Measurements from ENCODE around the gene LIF. TPM values are rescaled to one million over a fixed set of nuclear protein-coding genes. Genes with fewer than 3 reads are reported as not detected.
"Not testable (repeated sequence)": the region's sequence is repeated elsewhere in the genome, so short reads cannot be mapped to it uniquely, and the experiment has no call there.

The LIF gene
- total and polyA plus RNA-seq, 8 donors: 0.35 to 5.0 (median 2.2) TPM; not detected in 2

GRCh38 chr22:30235687-30236170 lies 10.8 kb downstream of the LIF start:
- 54 to 76% (median 61%) methylated on average over 10 of the region's 10 CpGs for WGBS, 5 donors
- no peaks in the 10 kb centered on the region for H3K9me3 ChIP-seq
- H3K4me1 ChIP-seq: peaks cover 10 to 20% (median 16%) of the 10 kb centered on the region in 4 donors
- no peaks in the 10 kb centered on the region for H3K36me3 ChIP-seq
- no peak overlapping the region for H3K4me3 ChIP-seq
- H3K27ac ChIP-seq: no peak overlapping the region
- no peak for TF ChIP-seq CTCF (IDR thresholded peaks at IDR 0.05)
- TF ChIP-seq POLR2AphosphoS5 (IDR thresholded peaks at IDR 0.05): no peak
- TF ChIP-seq POLR2A (IDR thresholded peaks at IDR 0.05): no peak
- H3K27me3 ChIP-seq: peaks cover 0 to 8% (median 0%) of the 10 kb centered on the region in 3 donors
- DNase-seq: peak in 1 of 2 donors; percentile 62
- intact Hi-C loops (cut with DNase I; ENCODE audit: low total_unique reads): no loop called here

GRCh38 chr22:30234786-30235470 lies 11.6 kb downstream of the LIF start:
- Histone ChIP-seq H3K27ac (no peak overlapping the region), H3K4me3 (no peak overlapping the region), H3K36me3 (no peaks in the 10 kb centered on the region), H3K27me3 (peaks cover 0 to 8% (median 0%) of the 10 kb centered on the region in 3 donors), H3K9me3 (no peaks in the 10 kb centered on the region), H3K4me1 (peaks cover 10 to 20% (median 16%) of the 10 kb centered on the region in 4 donors)
- intact Hi-C loops (cut with DNase I; ENCODE audit: low total_unique reads): no loop called here
- 40 to 58% (median 41%) methylated on average over 7 of the region's 7 CpGs for WGBS, 5 donors
- no peak for TF ChIP-seq CTCF (IDR thresholded peaks at IDR 0.05)
- TF ChIP-seq POLR2A (IDR thresholded peaks at IDR 0.05): no peak
- peak in 1 of 3 donors; percentile 20 for TF ChIP-seq POLR2AphosphoS5 (IDR thresholded peaks at IDR 0.05)
- TF ChIP-seq EP300 (IDR thresholded peaks at IDR 0.05): no peak
- DNase-seq: peak in 1 of 2 donors; percentile 78

- peaks cover 10 to 20% (median 16%) of the 10 kb centered on the region in 4 donors for H3K4me1 ChIP-seq
- H3K9me3 ChIP-seq; H3K27me3 ChIP-seq; H3K4me3 ChIP-seq; H3K36me3 ChIP-seq; H3K27ac ChIP-seq; DNase-seq; intact Hi-C loops (cut with DNase I; ENCODE audit: low total_unique reads): not testable (repeated sequence)
- WGBS, 5 donors: 86 to 96% (median 91%) methylated on average over 3 of the region's 3 CpGs
Observed at GRCh38 chr22:30234325-30234724, 12.2 kb downstream of the LIF start.

GRCh38 chr22:30233582-30233981 lies 13.0 kb downstream of the LIF start:
- Histone ChIP-seq H3K36me3 (no peaks in the 10 kb centered on the region), H3K9me3 (no peaks in the 10 kb centered on the region), H3K27me3 (peaks cover 0 to 8% (median 0%) of the 10 kb centered on the region in 3 donors), H3K4me3 (no peak overlapping the region), H3K27ac (no peak overlapping the region), H3K4me1 (peaks cover 10 to 20% (median 16%) of the 10 kb centered on the region in 4 donors)
- 89 to 95% (median 92%) methylated on average over 6 of the region's 6 CpGs for WGBS, 5 donors
- intact Hi-C loops (cut with DNase I; ENCODE audit: low total_unique reads): no loop called here
- no peak for TF ChIP-seq CTCF (IDR thresholded peaks at IDR 0.05)
- TF ChIP-seq POLR2A (IDR thresholded peaks at IDR 0.05): no peak
- TF ChIP-seq EP300 (IDR thresholded peaks at IDR 0.05): no peak
- TF ChIP-seq POLR2AphosphoS5 (IDR thresholded peaks at IDR 0.05): no peak
- DNase-seq: no peak

- intact Hi-C loops (cut with DNase I; ENCODE audit: low total_unique reads): no loop called here
- no peak overlapping the region for H3K4me3 ChIP-seq
- WGBS, 5 donors: 51 to 60% (median 55%) methylated on average over 11 to 17 of the region's 17 CpGs
Observed at GRCh38 chr22:30232716-30233218, 13.8 kb downstream of the LIF start.

More at GRCh38 chr22:30232716-30233218, 13.8 kb downstream of the LIF start:
- H3K27ac ChIP-seq: no peak overlapping the region
- H3K9me3 ChIP-seq: no peaks in the 10 kb centered on the region
- H3K27me3 ChIP-seq: peaks cover 0 to 8% (median 0%) of the 10 kb centered on the region in 3 donors
- peaks cover 10 to 17% (median 16%) of the 10 kb centered on the region in 4 donors for H3K4me1 ChIP-seq
- no peak for DNase-seq
- no peak for TF ChIP-seq POLR2AphosphoS5 (IDR thresholded peaks at IDR 0.05)
- TF ChIP-seq EP300 (IDR thresholded peaks at IDR 0.05): no peak
- TF ChIP-seq CTCF (IDR thresholded peaks at IDR 0.05): no peak
- no peak for TF ChIP-seq POLR2A (IDR thresholded peaks at IDR 0.05)
- H3K36me3 ChIP-seq: no peaks in the 10 kb centered on the region

Measured in stomach (tissue), 9 donors.